ENCODE measurements around the gene MAST1.
"Not testable (repeated sequence)": the region's sequence is repeated elsewhere in the genome, so short reads cannot be mapped to it uniquely, and the experiment has no call there.

MAST1 gene

GRCh38 chr19:12841094-12841493, 2.8 kb downstream of the MAST1 start:
- DNase-seq: no peak

- no peak for DNase-seq
These were observed 4.2 kb downstream of the MAST1 start for GRCh38 chr19:12842511-12842910.

DNA sequence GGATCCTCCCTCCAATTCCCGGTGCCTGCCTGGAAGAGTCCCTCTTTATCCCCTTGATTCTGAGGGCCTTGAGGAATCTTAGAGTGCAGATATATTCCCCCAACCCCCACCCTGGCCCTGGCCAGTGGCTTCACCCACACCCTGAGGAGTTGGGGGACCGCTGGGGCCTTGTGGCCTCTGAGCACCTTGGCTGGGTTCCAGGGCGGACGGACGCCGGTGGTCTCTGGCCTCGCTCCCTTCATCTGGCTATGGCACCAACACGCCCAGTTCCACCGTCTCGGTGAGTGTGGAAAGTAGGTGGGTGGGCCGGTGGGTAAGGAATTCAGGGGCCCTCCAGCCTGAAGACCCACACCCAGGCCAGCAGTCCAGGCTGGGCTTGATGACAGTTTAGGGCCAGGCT, 5.0 kb downstream of the MAST1 start:
- DNase-seq: no peak

DNA sequence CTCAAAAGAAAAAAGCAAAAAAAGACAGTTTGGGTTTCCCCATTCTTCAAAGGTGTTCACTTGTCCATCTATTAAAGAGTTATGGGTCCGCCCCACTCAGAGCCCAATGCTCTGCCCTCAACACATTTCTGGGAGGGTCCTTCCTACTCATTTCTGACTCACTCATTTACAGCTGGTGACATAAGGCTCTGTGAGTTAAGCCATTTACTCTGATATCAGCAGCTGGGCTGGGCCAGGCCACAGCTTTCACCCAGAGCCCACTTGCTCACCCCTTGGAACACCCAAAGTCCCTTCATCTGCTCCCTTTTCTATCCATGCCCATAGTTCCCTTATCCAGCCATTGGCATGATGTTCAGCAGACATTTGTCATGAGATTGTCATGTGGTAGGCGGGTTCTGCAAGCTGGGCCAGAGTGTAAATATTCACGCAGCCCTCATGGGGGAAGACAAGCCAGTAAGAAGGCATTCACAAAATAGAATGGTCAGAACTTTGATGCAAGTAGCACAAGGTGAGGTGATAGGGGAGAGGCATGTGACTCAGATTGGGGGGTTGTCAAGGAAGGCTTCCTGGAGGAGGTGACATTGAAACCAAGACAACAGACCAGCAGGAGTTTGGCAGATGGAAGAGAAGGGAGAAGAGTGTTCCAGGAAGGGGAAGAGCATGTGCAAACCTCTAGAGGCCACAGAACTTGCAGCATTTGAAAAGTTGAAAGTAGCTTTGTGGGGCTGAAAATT, 5.9 kb downstream of the MAST1 start:
- no peak for DNase-seq

DNA sequence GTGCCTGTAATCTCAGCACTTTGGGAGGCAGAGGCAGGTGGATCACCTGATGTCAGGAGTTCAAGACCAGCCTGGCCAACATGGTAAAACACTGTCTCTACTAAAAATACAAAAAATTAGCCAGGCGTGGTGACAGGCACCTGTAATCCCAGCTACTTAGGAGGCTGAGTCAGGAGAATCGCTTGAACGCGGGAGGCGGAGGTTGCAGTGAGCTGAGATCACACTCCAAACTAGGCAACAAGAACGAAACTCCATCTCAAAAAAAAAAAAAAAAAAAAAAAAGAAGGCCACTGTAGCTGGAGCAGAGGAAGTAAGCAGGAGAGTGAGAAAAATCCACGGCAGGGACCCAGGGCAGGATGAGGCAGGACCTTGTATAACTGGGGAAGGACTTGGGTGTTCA, 8.3 kb downstream of the MAST1 start:
- not testable (repeated sequence) for DNase-seq

- peak; percentile 86 for DNase-seq
These were observed 9.1 kb downstream of the MAST1 start for GRCh38 chr19:12847159-12848139.

- no peak for DNase-seq
These were observed 18.3 kb downstream of the MAST1 start for GRCh38 chr19:12856653-12857052.

GRCh38 chr19:12858041-12858928, 20.0 kb downstream of the MAST1 start:
- DNase-seq: no peak

GRCh38 chr19:12859546-12859945, 21.2 kb downstream of the MAST1 start:
- DNase-seq: no peak

GRCh38 chr19:12864143-12864542, 25.8 kb downstream of the MAST1 start:
- no peak for DNase-seq

- no peak for DNase-seq
These were observed 26.7 kb downstream of the MAST1 start for GRCh38 chr19:12864721-12865715.

GRCh38 chr19:12865746-12866415, 27.6 kb downstream of the MAST1 start:
- DNase-seq: no peak

DNA sequence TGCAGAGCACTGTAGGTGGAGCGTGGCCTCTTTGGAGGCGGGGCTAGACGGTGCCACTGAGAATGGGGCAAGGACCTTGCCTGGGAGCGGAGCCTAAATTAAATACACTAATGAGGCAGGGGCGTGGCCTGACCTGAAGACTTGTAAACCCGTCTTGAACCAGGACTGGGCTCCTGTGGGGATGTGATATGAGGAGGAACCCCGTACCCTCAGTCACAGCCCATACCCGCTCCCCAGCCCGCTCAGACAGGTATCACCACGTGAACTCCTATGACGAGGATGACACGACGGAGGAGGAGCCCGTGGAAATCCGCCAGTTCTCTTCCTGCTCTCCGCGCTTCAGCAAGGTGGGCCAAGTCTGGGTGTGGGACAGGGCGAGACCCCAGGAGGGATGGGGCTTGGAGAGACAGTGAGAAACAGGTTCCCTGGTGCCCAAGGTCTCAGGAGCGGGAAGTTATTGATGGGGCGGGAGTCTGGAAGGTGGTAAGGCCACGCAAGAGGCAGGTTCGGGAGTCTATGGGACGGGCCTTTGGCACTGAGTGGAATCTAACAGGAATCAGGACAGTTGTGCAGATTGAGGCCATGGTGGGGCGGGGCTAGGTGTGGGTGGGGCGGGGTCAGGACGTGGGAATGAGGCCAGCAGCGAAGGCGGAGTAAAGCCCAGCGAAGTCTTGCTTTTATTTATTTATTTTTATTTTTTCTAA, 28.3 kb downstream of the MAST1 start:
- DNase-seq: no peak

DNA sequence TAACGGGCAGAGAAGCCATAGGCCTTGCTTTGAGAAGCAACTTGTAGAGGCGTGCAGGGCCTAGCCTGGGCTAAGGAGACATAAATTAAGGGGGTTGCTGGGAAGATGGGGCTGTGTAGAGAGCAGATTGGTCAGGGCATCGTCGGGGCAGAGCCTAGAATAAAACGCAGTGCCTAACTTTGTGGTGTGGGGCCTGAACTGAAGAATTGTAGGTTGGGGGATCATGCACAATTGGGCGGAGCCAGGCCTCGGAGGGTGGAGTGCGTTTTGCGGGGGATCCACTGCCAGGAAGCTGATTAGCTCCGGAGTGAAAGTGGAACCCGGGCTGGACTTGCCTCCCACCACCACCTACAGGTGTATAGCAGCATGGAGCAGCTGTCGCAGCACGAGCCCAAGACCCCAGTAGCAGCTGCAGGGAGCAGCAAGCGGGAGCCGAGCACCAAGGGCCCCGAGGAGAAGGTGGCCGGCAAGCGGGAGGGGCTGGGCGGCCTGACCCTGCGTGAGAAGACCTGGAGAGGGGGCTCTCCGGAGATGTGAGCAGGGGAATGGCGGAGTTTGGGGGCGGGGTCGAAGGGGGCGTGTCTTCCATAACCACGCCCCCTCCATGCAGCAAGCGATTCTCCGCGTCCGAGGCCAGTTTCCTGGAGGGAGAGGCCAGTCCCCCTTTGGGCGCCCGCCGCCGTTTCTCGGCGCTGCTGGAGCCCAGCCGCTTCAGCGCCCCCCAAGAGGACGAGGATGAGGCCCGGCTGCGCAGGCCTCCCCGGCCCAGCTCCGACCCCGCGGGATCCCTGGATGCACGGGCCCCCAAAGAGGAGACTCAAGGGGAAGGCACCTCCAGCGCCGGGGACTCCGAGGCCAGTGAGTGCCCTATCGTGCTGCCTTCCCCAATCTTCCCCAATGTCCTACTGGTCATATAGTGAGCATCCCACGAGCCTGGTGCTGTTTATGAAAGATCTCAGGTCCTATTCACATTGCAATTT, 29.1 kb downstream of the MAST1 start:
- DNase-seq: peak; percentile 71

GRCh38 chr19:12868540-12869112, 30.3 kb downstream of the MAST1 start:
- peak; percentile 40 for DNase-seq

DNA sequence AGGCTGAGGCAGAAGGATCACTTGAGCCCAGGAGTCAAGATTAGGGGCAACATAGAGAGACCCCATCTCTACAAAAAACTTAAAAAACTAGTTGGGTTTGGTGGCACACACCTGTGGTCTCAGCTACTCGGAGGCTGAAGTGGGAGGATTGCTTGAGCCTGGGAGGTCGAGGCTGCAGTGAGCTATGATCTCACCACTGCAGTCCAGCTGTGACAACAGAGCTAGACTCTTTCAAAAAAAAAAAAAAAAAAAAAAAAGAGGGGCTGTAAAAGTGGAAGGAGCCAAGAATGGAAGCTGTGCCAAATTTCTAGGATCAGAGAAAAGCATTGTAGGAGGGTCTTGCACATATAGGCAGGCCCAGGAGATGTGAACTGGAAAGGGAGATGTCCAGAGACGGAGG, 33.4 kb downstream of the MAST1 start:
- no peak for DNase-seq

DNA sequence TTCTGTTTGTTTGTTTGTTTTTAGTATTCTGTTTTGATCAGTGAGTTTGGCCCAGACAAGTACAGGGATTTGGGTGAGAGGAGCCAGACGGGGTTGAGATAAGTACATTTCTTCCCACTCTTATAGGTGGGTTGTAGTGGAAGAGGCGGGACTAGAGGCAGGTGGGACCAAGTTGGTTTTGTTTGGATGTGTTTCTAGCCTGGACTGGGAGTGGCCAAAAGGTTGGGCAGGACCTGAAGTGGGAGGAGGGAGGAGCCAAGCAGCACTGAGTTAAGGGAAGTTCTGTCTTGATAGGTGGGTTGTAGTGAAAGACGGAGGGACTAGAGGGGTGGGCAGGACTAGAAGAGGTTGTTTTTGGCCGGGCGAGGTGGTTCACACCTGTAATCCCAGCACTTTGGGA, 33.9 kb downstream of the MAST1 start:
- DNase-seq: no peak

Data from stimulated activated CD4-positive, alpha-beta T cell treated with anti-CD3 and anti-CD28 coated beads, Interleukin-1b, Interleukin-23, amount 100 ng/mL, for 48 hours (primary cell).